PC-9 (cell line): ENCODE data around the gene RNF169.

Experiments
- EZH2 ChIP-seq: fragments of 200-600 bp; sonication (generic); IDR thresholded peaks from 2 replicates; pipeline ENCODE4 v1.8.0; 2017; ENCODE audit warnings: antibody characterized with exemption, low read depth
- TF ChIP-seq, protein P1 (sequence below): fragments of 200-600 bp; sonication (generic); conservative IDR thresholded peaks from 2 replicates; pipeline ENCODE4 v1.6.1; 2017; ENCODE audit warnings: mixed run types, antibody characterized with exemption, mild to moderate bottlenecking, moderate library complexity

DNA sequence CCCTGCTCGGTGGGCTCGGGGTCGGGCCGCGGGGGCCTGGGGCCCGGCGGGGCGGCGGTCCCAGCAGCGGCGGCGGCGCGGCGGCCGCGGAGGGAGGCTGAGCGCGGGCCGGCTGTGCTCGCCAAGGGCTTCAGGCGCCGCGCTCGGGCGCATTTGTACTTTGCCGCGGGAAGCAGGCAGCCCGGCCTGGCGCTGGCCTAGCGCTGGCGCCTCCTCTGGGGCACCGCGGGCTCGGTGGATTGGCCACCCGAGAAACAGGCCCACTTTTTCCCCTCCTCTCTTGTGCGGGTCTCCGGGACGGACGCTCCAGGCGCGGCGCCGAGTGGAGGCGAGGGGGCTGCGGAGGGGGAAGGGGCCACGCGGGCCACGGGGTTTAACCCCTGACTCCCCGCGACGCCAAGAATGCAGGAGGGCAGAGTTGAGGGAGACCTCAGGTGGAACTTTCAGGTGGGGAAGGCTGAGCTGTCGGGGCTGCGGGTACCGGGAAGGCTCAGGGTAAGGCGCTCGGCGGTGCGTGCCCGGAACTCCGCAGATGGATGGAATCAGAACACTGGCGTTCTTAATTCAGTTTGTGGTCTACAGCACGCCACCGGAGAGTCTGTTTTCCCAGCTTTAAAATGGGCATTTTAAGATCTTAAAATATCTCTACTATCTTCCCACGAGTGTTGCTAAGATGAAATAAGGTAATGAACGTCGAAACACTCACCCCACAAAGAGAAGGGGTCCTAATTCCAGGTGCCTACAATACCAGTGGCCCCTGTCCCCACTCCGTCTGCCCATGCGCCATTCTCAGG, 17.2 kb upstream of the RNF169 start, which contains the start of gene CHRDL2:
- TF ChIP-seq, protein P1, sequence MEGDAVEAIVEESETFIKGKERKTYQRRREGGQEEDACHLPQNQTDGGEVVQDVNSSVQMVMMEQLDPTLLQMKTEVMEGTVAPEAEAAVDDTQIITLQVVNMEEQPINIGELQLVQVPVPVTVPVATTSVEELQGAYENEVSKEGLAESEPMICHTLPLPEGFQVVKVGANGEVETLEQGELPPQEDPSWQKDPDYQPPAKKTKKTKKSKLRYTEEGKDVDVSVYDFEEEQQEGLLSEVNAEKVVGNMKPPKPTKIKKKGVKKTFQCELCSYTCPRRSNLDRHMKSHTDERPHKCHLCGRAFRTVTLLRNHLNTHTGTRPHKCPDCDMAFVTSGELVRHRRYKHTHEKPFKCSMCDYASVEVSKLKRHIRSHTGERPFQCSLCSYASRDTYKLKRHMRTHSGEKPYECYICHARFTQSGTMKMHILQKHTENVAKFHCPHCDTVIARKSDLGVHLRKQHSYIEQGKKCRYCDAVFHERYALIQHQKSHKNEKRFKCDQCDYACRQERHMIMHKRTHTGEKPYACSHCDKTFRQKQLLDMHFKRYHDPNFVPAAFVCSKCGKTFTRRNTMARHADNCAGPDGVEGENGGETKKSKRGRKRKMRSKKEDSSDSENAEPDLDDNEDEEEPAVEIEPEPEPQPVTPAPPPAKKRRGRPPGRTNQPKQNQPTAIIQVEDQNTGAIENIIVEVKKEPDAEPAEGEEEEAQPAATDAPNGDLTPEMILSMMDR, result no peak
- no peak for TF ChIP-seq EZH2
